ENCODE measurements around the gene NUDCD2. TPM values are rescaled to one million over a fixed set of nuclear protein-coding genes. Genes with fewer than 3 reads are reported as not detected.
"Not testable (repeated sequence)": the region's sequence is repeated elsewhere in the genome, so short reads cannot be mapped to it uniquely, and the experiment has no call there.

Gene NUDCD2
- total RNA-seq, 1 donor = 8.5 TPM

GRCh38 chr5:163456840-163457239 lies 3.1 kb downstream of the NUDCD2 start:
- no peak for TF ChIP-seq CTCF (IDR thresholded peaks at IDR 0.05; ENCODE audit: insufficient read depth, low read length)
- H3K4me3 ChIP-seq (ENCODE audit: low read depth, low read length) = no peak overlapping the region
- no peak for DNase-seq (ENCODE audit: low read depth)

GRCh38 chr5:163456029-163456589 lies 3.8 kb downstream of the NUDCD2 start:
- H3K4me3 ChIP-seq (ENCODE audit: low read depth, low read length) = no peak overlapping the region
- no peak for TF ChIP-seq CTCF (IDR thresholded peaks at IDR 0.05; ENCODE audit: insufficient read depth, low read length)
- no peak for DNase-seq (ENCODE audit: low read depth)

- not testable (repeated sequence) for DNase-seq (ENCODE audit: low read depth); H3K4me3 ChIP-seq (ENCODE audit: low read depth, low read length)
These were observed 4.5 kb downstream of the NUDCD2 start for GRCh38 chr5:163455406-163455805.

- DNase-seq (ENCODE audit: low read depth) = peak; percentile 55
- no peak for TF ChIP-seq CTCF (IDR thresholded peaks at IDR 0.05; ENCODE audit: insufficient read depth, low read length)
These were observed 6.2 kb downstream of the NUDCD2 start for GRCh38 chr5:163453705-163454104.

GRCh38 chr5:163451489-163451888 lies 8.4 kb downstream of the NUDCD2 start:
- no peak for DNase-seq (ENCODE audit: low read depth)
- H3K4me3 ChIP-seq (ENCODE audit: low read depth, low read length) = no peak overlapping the region
- TF ChIP-seq CTCF (IDR thresholded peaks at IDR 0.05; ENCODE audit: insufficient read depth, low read length) = no peak

More at GRCh38 chr5:163453705-163454104, 6.2 kb downstream of the NUDCD2 start:
- no peak overlapping the region for H3K4me3 ChIP-seq (ENCODE audit: low read depth, low read length)

GRCh38 chr5:163448491-163448890 lies 11.4 kb downstream of the NUDCD2 start:
- TF ChIP-seq CTCF (IDR thresholded peaks at IDR 0.05; ENCODE audit: insufficient read depth, low read length) = no peak
- DNase-seq (ENCODE audit: low read depth) = no peak
- H3K4me3 ChIP-seq (ENCODE audit: low read depth, low read length) = no peak overlapping the region

- no peak for DNase-seq (ENCODE audit: low read depth)
- no peak for TF ChIP-seq CTCF (IDR thresholded peaks at IDR 0.05; ENCODE audit: insufficient read depth, low read length)
- no peak overlapping the region for H3K4me3 ChIP-seq (ENCODE audit: low read depth, low read length)
These were observed 12.0 kb downstream of the NUDCD2 start for GRCh38 chr5:163447875-163448274.

Data from fibroblast of the aortic adventitia (primary cell).